Left kidney (tissue), 2 donors: ENCODE data around the gene ID4. TPM values are rescaled to one million over a fixed set of nuclear protein-coding genes. Genes with fewer than 3 reads are reported as not detected.
"Not testable (repeated sequence)": the region's sequence is repeated elsewhere in the genome, so short reads cannot be mapped to it uniquely, and the experiment has no call there.

Source experiments
- DNase-seq: peaks from one replicate; pipeline ENCODE4 v3.0.0-alpha.2; 2013
- polyA plus RNA-seq: library from polyadenylated mRNA; unstranded; fragments of 120-200 nt; gene quantifications from one replicate; pipeline ENCODE4 v1.2.1, GENCODE V29; 2013; ENCODE audit not compliant: insufficient read length

Gene ID4
- polyA plus RNA-seq, 1 donor: 136 TPM

- no peak for DNase-seq
Measured at GRCh38 chr6:19827903-19828302, 9.3 kb upstream of the ID4 start.

GRCh38 chr6:19830171-19830570 is 7.0 kb upstream of the ID4 start:
- DNase-seq: no peak

GRCh38 chr6:19831358-19831757 is 5.8 kb upstream of the ID4 start:
- DNase-seq: no peak

- DNase-seq: no peak
Measured at GRCh38 chr6:19833947-19834346, 3.2 kb upstream of the ID4 start.

GRCh38 chr6:19834858-19835257 is 2.3 kb upstream of the ID4 start:
- no peak for DNase-seq

GRCh38 chr6:19835605-19836004 is 1.6 kb upstream of the ID4 start:
- no peak for DNase-seq

- DNase-seq: no peak
Measured at GRCh38 chr6:19837511-19838441, 606 bp downstream of the ID4 start.

- peak; percentile 78 for DNase-seq
Measured at GRCh38 chr6:19838442-19839236, 1.5 kb downstream of the ID4 start.

GRCh38 chr6:19839237-19839546 is 2.0 kb downstream of the ID4 start:
- no peak for DNase-seq

DNA sequence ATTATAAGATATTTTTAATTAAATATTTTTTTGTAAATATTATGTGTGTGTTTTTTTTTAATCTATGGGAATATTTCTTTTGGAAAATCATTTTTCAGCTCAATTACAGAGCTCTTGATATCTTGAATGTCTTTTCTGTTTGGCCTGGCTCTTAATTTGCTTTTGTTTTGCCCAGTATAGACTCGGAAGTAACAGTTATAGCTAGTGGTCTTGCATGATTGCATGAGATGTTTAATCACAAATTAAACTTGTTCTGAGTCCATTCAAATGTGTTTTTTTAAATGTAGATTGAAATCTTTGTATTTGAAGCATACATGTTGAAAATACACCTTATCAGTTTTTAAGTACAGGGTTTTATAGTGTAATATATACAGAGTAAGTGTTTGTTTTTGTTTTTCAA is 2.6 kb downstream of the ID4 start:
- DNase-seq: no peak

- DNase-seq: no peak
Measured at GRCh38 chr6:19841181-19841580, 4.0 kb downstream of the ID4 start.

DNA sequence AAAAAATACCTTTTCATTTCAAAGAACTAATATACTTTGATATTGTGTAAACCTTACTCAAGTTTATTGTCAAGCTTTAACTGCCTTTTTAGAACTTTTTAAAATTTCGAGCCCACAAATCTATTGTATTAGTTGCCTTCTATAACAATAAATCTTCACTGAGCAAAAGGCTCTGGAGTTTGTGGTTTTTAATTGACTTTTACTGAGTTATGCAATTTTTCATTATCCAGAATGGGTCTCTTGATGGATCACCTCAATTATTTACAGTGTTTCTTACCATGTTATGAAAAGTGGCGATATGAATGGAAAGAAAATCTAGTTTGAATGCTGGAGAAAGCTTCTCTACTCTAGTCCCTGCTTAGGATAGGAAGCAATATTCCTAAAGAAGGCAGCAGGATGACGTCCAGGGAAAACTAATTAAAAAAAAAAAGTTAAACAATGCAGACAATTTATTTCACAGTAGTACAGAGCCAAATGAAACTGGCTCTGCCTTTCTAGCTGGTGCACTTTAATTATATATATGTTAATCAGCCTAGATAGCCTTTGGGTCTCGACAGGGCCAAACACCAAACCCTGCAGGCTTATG is 5.0 kb downstream of the ID4 start:
- DNase-seq: no peak

DNA sequence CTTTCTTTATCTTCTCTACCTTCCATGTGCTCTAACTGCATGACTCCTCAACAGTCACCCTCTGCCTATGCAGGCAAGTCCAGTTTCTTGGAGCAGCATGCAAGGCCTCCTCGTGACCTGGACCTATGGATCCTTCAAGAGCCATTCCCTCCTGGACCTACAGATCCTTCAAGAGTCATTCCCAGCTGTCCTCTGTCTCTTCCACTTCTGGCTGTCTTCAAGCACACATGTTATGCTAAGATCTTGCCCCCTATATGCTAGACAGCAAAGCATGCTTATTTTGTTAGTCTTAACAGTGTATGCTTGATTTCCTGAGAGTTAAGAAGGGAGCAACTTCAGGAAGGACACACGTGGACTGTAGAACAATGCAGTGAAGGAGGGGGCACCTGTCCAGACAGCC is 7.5 kb downstream of the ID4 start:
- DNase-seq: no peak

- no peak for DNase-seq
Measured at GRCh38 chr6:19845266-19846041, 8.3 kb downstream of the ID4 start.

GRCh38 chr6:19848465-19849029 is 11.4 kb downstream of the ID4 start:
- no peak for DNase-seq

DNA sequence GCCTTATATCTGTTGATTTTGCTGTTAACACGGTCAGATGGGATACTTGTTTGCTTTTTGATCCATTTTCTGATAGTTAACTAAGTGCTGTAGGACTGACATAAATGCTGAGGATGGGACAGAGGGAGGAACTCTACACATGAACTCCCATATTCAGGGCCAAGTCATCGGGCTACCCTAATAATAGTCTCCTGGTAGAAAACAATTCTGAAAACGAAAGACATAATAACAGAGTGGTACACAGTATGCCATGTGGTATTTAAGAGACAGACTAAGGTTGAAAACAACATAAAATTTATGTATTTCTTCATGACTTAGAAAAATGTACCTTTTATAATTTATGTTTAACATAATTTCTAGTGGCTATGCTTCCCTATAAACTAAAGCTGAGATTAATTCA is 12.0 kb downstream of the ID4 start:
- no peak for DNase-seq

GRCh38 chr6:19849755-19850154 is 12.6 kb downstream of the ID4 start:
- DNase-seq: no peak

DNA sequence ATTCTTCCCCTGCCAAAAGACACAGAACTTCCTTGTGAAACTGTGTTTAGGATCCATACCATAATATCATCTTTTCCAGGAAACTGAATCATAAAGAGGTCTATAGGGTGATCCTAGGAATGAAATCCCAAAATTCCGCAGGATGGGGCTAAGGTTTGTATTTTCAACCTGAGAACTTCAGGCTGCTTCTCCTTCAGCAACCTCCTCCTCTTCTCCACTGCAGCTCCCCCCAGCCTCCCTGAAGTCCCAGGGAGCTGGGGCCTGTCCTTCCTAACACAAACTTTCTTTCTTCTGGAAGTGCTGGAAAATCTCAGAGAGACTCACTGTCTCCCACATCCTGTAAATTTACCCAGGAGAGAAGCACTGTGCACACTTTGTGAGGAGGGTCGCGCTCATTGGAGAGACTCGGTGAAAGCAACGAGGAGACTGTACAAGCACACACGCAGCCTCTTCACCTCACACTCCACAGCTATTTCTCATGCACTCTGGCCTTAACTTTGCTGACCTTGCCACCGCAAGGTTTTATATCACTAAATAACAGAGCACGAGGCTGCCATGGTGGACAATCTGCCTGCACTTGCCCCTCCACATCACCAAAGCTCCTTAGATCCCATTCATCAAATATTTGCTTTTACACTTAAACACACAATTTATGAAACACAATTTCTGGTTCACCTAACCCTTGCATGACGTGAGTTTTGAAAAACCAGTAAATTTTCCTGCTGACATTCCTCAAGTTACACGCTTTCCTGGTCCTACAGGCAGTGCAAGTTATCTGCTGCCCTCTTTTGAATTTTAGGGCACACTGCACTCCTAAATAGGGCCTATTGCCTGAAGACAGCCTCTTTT is 14.3 kb downstream of the ID4 start:
- peak; percentile 83 for DNase-seq

DNA sequence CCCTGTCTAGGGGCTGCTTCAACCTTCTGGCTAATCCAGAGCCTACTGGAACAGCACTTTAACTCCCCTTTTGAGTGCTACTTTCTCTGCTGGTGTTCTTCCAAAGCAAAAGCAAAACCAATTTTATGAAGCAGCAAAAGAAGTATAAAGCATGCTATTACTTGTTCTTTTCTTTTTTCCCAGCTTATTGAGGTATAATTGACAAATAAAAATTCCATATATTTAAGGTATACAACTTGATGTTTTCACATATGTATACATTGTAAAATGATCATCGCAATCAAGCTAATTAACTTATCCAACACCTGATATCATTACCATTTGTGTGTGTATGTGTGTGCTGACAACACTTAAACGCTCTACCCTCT is 14.9 kb downstream of the ID4 start:
- DNase-seq: no peak

DNA sequence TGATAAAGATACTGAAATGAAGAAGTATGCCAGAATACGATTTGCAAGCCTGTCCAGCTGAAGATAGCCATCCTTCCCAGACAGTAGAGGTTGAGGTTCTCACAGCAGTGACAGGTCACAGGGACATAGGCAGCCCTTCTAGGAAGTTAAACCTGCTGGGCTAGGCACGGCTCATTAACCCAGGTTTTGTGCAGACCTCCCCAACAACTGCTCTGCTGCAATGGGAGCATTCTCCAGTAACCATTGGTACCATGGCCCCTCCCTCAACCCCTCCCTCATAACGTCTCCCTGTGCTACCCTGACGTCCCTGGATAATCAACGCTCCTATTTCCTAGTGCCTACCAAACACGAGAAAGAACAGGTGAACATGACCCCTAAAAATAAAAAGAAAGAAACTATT is 15.8 kb downstream of the ID4 start:
- no peak for DNase-seq

DNA sequence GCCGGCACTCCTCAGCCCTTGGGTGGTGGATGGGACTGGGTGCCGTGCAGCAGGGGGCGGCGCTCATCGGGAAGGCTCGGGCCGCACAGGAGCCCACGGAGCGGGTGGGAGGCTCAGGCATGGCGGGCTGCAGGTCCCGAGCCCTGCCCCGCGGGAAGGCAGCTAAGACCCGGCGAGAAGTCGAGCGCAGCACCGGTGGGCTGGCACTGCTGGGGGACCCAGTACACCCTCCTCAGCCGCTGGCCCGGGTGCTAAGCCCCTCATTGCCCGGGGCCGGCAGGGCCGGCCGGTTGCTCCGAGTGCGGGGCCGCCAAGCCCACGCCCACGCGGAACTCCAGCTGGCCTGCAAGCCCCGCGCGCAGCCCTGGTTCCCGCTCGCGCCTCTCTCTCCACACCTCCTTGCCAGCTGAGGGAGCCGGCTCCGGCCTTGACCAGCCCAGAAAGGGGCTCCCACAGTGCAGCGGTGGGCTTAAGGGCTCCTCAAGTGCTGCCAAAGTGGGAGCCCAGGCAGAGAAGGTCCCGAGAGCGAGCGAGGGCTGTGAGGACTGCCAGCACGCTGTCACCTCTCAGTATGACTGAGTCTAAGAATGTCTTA is 17.3 kb downstream of the ID4 start:
- DNase-seq: not testable (repeated sequence)
